Stimulated activated CD8-positive, alpha-beta memory T cell treated with anti-CD3 and anti-CD28 coated beads, Interleukin-15, amount 100 ng/mL, for 1 hour (primary cell): ENCODE data around the gene SMIM27.
"Not testable (repeated sequence)": the region's sequence is repeated elsewhere in the genome, so short reads cannot be mapped to it uniquely, and the experiment has no call there.

Source experiments
- DNase-seq: peaks from one replicate; pipeline ENCODE4 v3.0.0-alpha.2; 2020; ENCODE audit warnings: low read depth

The SMIM27 gene

DNA sequence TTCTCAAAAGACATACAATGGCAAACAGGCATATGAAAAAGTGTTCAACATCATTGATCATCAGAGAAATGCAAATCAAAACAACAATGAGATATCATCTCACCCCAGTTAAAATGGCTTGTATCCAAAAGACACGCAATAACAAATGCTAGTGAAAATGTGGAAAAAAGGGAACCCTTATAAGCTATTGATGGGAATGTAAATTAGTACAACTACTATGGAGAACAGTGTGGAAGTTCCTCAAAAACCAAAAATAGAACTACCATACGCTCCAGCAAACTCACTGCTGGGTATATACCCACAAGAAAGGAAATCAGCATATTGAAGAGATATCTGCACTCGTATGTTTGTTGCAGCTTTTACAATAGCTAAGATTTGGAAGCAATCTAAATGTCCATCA, 46.9 kb downstream of the SMIM27 start:
- not testable (repeated sequence) for DNase-seq
